SK-N-SH (cell line): ENCODE measurements around the gene MIPEP. TPM values are rescaled to one million over a fixed set of nuclear protein-coding genes. Genes with fewer than 3 reads are reported as not detected.

ENCODE experiments used
- CTCF ChIA-PET: fragments of 300-600, 350-600 bp; formaldehyde crosslinking; extraction: SDS; loops from one replicate; lab custom pipeline; 2021; lab: Yijun Ruan, JAX
- POLR2A ChIA-PET: fragments of 350-600 bp; sonication (Branson Sonifier 250); formaldehyde crosslinking; extraction: SDS; loops from one replicate; lab custom pipeline; 2020; ENCODE audit warnings: antibody characterized with exemption, inconsistent platforms; lab: Yijun Ruan, JAX
- DNase-seq: peaks from one replicate; pipeline ENCODE4 v3.0.0; 2012
- H2AFZ ChIP-seq: fragments of 200-600 bp; sonication (generic); 2 replicates; pipeline ENCODE4 v1.8.1; 2016; ENCODE audit warnings: antibody characterized with exemption, mild to moderate bottlenecking, low read depth
- H3F3A ChIP-seq: fragments of 200-600 bp; sonication (generic); replicated peaks from 2 replicates; pipeline ENCODE3; 2016; ENCODE audit warnings: antibody characterized with exemption, mild to moderate bottlenecking; ENCODE audit not compliant: insufficient read depth
- H3K27ac ChIP-seq, 2 experiments: fragments of 200-500 bp in 1 of 2; fragments of 200-600 bp in 1 of 2; sonication (Bioruptor generic) in 1 of 2; sonication (generic), shearing (Covaris generic) in 1 of 2; 2 replicates each; pipeline versions ENCODE4 v1.5.1 to v1.6.1; 2014 to 2016; ENCODE audit warnings: low read depth in 2 of 2, inconsistent platforms in 1 of 2, low read length in 1 of 2, mild to moderate bottlenecking in 1 of 2, mixed read lengths in 1 of 2
- H3K27me3 ChIP-seq: fragments of 200-600 bp; sonication (generic), shearing (Covaris generic); 2 replicates; pipeline ENCODE4 v1.6.1; 2016; ENCODE audit warnings: mixed run types; ENCODE audit not compliant: insufficient read depth
- H3K36me3 ChIP-seq, 2 experiments: fragments of 200-500 bp in 1 of 2; fragments of 200-600 bp in 1 of 2; sonication (Bioruptor generic) in 1 of 2; sonication (generic) in 1 of 2; replicated peaks in 1 of 2; 2 replicates each; pipeline versions ENCODE3 to v1.5.1; 2014 to 2016; ENCODE audit warnings: low read length in 1 of 2, mild to moderate bottlenecking in 1 of 2; ENCODE audit not compliant: insufficient read depth in 2 of 2, control insufficient read depth in 1 of 2
- H3K4me1 ChIP-seq, 2 experiments: fragments of 200-500 bp in 1 of 2; fragments of 200-600 bp in 1 of 2; sonication (Bioruptor generic) in 1 of 2; sonication (generic), shearing (Covaris generic) in 1 of 2; 2 replicates each; pipeline versions ENCODE4 v1.5.1 to v1.6.1; 2014 to 2016; ENCODE audit warnings: low read depth in 1 of 2, low read length in 1 of 2, mixed run types in 1 of 2; ENCODE audit not compliant: insufficient read depth in 2 of 2, control insufficient read depth in 1 of 2
- H3K4me2 ChIP-seq: fragments of 200-600 bp; sonication (generic), shearing (Covaris generic); 2 replicates; pipeline ENCODE4 v1.6.1; 2017; ENCODE audit warnings: mixed run types
- H3K4me3 ChIP-seq, 2 experiments: fragments of 200-500 bp in 1 of 2; fragments of 200-600 bp in 1 of 2; sonication (Bioruptor generic) in 1 of 2; sonication (generic), shearing (Covaris generic) in 1 of 2; 2 replicates each; pipeline versions ENCODE4 v1.5.1 to v1.8.1; 2014 to 2016; ENCODE audit warnings: low read depth in 2 of 2, inconsistent platforms in 1 of 2, low read length in 1 of 2, mild to moderate bottlenecking in 1 of 2, mixed read lengths in 1 of 2, moderate library complexity in 1 of 2
- H3K79me2 ChIP-seq: fragments of 200-600 bp; sonication (generic); 2 replicates; pipeline ENCODE4 v1.8.1; 2017; ENCODE audit warnings: mild to moderate bottlenecking; ENCODE audit not compliant: insufficient read depth
- H3K9ac ChIP-seq: fragments of 200-600 bp; sonication (generic); 2 replicates; pipeline ENCODE4 v1.6.1; 2017; ENCODE audit warnings: mixed run types
- H3K9me2 ChIP-seq: fragments of 200-600 bp; sonication (generic); 2 replicates; pipeline ENCODE4 v1.6.1; 2017; ENCODE audit warnings: mixed run types
- H3K9me3 ChIP-seq: fragments of 200-600 bp; sonication (generic); 2 replicates; pipeline ENCODE4 v1.6.1; 2017; ENCODE audit warnings: mixed run types, mild to moderate bottlenecking, moderate library complexity
- H4K20me1 ChIP-seq: fragments of 200-600 bp; sonication (generic); 2 replicates; pipeline ENCODE4 v1.6.1; 2017; ENCODE audit warnings: mild to moderate bottlenecking, mixed run types; ENCODE audit not compliant: insufficient read depth
- CHD2 ChIP-seq: fragments of 150-350 bp; IDR thresholded peaks from 2 replicates; pipeline ENCODE4 v1.6.1; 2018; ENCODE audit warnings: low read length; ENCODE audit not compliant: partially characterized antibody
- CTCF ChIP-seq: fragments of 200-600 bp; sonication (generic); IDR thresholded peaks from 2 replicates; pipeline ENCODE4 v1.6.1; 2017; ENCODE audit warnings: antibody characterized with exemption, mild to moderate bottlenecking, moderate library complexity
- FOXM1 ChIP-seq: IDR thresholded peaks from 2 replicates; pipeline ENCODE4 v1.4.0; 2012; ENCODE audit warnings: low read depth, mild to moderate bottlenecking
- GABPA ChIP-seq: IDR thresholded peaks from 2 replicates; pipeline ENCODE4 v1.4.0; 2012; ENCODE audit warnings: low read depth, mild to moderate bottlenecking
- GATA2 ChIP-seq: sonication (generic); formaldehyde crosslinking; IDR thresholded peaks from 2 replicates; pipeline ENCODE4 v1.5.0; 2020; ENCODE audit warnings: mild to moderate bottlenecking, missing genetic modification reagents
- IRF3 ChIP-seq: fragments of 150-350 bp; IDR thresholded peaks from 2 replicates; pipeline ENCODE4 v1.6.1; 2016; ENCODE audit warnings: mild to moderate bottlenecking, low read depth, low read length
- MEF2A ChIP-seq: IDR thresholded peaks from 2 replicates; pipeline ENCODE4 v1.4.0; 2012; ENCODE audit warnings: low read depth, borderline replicate concordance
- MXI1 ChIP-seq: IDR thresholded peaks from 2 replicates; pipeline ENCODE4 v1.6.1; 2012; ENCODE audit warnings: mild to moderate bottlenecking, low read depth, low read length, improper control_type of control experiment
- NRF1 ChIP-seq: IDR thresholded peaks from 2 replicates; pipeline ENCODE4 v1.6.1; 2012; ENCODE audit warnings: low read depth, mild to moderate bottlenecking, low read length
- PBX3 ChIP-seq: IDR thresholded peaks from 2 replicates; pipeline ENCODE4; 2012
- RAD21 ChIP-seq: IDR thresholded peaks from 2 replicates; pipeline ENCODE4 v1.6.1; 2012; ENCODE audit warnings: mild to moderate bottlenecking, low read length
- SMC3 ChIP-seq: IDR thresholded peaks from 2 replicates; pipeline ENCODE4 v1.6.1; 2012; ENCODE audit warnings: low read depth, low read length, improper control_type of control experiment
- TAF1 ChIP-seq: IDR thresholded peaks from 2 replicates; pipeline ENCODE4 v1.6.1; 2012; ENCODE audit warnings: low read depth, mild to moderate bottlenecking, low read length, moderate library complexity, borderline replicate concordance
- TEAD4 ChIP-seq: IDR thresholded peaks from 2 replicates; pipeline ENCODE4 v1.4.0; 2012; ENCODE audit warnings: mild to moderate bottlenecking, borderline replicate concordance; ENCODE audit not compliant: insufficient read depth
- USF2 ChIP-seq: fragments of 150-350 bp; IDR thresholded peaks from 2 replicates; pipeline ENCODE4 v1.6.1; 2017; ENCODE audit warnings: antibody characterized with exemption, low read length, low read depth, borderline replicate concordance
- WGBS: methylation state at CpG from one replicate; pipeline ENCODE4 v1.1.6; 2017; ENCODE audit warnings: low lambda C conversion rate; 5-methylcytosine and 5-hydroxymethylcytosine counted together
- polyA plus RNA-seq, 3 experiments: library from polyadenylated mRNA; depleted of rRNA; stranded (reverse); fragments of >200 nt; gene quantifications; 2 replicates each; pipeline ENCODE4 v1.2.3, GENCODE V29; 2012
- TF ChIP-seq, protein P1 (sequence below): IDR thresholded peaks from 2 replicates; pipeline ENCODE4 v1.4.0; 2012; ENCODE audit warnings: low read depth
- TF ChIP-seq, protein P2 (sequence below): IDR thresholded peaks from 2 replicates; pipeline ENCODE4 v1.4.0; 2012; ENCODE audit warnings: low read depth, borderline replicate concordance

The MIPEP gene
- polyA plus RNA-seq, 1 of the 3 experiments (the other 2 are of a cell fraction), result 12.7 TPM

DNA sequence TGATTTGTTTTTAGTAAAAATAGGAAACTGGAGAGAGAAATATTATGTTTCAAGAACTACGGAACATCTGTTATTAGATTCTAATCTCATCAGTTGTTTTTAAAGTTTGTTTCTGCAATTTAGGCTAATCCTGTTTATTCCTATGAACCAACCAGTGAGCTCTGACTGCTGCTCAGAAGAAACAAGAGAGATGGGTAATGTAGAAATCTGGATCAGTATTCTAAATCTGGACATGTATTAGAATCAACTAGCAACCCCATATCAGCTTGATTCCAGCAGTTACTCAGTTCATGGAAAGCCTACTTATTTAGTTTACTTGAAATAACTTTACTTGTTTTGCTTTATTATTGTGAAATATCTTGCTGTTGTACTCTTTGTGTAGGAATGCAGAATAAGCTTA, 203.8 kb downstream of the MIPEP start:
- no peak overlapping the region for H3K9ac ChIP-seq
- no peak overlapping the region for H3K27ac ChIP-seq
- no peaks in the 10 kb centered on the region for H4K20me1 ChIP-seq
- no peaks in the 10 kb centered on the region for H3F3A ChIP-seq
- POLR2A ChIA-PET, result no interaction called here
- no peak overlapping the region for H3K4me2 ChIP-seq
- DNase-seq, result no peak
- no peaks in the 10 kb centered on the region for H3K79me2 ChIP-seq
- no peak overlapping the region for H2AFZ ChIP-seq
- no peak overlapping the region for H3K4me3 ChIP-seq
- H3K4me1 ChIP-seq, result no peaks in the 10 kb centered on the region; a peak in 1 of 4 replicates
- no peaks in the 10 kb centered on the region for H3K9me2 ChIP-seq
- CTCF ChIA-PET, result interaction anchor here (0.6 kb wide), 1 partner anchor 13 kb away, joined by 5 read pairs; no protein-coding TSS in a partner anchor
- WGBS, result 90% methylated on average over 1 of the region's 1 CpG
- no peaks in the 10 kb centered on the region for H3K27me3 ChIP-seq
- H3K36me3 ChIP-seq, result no peaks in the 10 kb centered on the region
- H3K9me3 ChIP-seq, result peaks cover 9% of the 10 kb centered on the region; the same call in 1 of the 2 replicates
- TF ChIP-seq SMC3, result no peak
- TF ChIP-seq MEF2A, result no peak
- no peak for TF ChIP-seq CTCF
- TF ChIP-seq NRF1, result no peak
- TF ChIP-seq RAD21, result no peak
- no peak for TF ChIP-seq TAF1
- no peak for TF ChIP-seq GATA2 (CRISPR knock-in tag)
- no peak for TF ChIP-seq CHD2
- TF ChIP-seq, protein P1, sequence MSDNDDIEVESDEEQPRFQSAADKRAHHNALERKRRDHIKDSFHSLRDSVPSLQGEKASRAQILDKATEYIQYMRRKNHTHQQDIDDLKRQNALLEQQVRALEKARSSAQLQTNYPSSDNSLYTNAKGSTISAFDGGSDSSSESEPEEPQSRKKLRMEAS, result no peak
- TF ChIP-seq FOXM1, result no peak
- TF ChIP-seq, protein P2, sequence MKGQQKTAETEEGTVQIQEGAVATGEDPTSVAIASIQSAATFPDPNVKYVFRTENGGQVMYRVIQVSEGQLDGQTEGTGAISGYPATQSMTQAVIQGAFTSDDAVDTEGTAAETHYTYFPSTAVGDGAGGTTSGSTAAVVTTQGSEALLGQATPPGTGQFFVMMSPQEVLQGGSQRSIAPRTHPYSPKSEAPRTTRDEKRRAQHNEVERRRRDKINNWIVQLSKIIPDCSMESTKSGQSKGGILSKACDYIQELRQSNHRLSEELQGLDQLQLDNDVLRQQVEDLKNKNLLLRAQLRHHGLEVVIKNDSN, result no peak
- no peak for TF ChIP-seq TEAD4
- no peak for TF ChIP-seq MXI1
- TF ChIP-seq IRF3, result no peak
- no peak for TF ChIP-seq GABPA
- no peak for TF ChIP-seq PBX3
- TF ChIP-seq USF2, result no peak
